GM23248 (cell line): ENCODE results near the gene TRIO. TPM values are rescaled to one million over a fixed set of nuclear protein-coding genes. Genes with fewer than 3 reads are reported as not detected.
A peak's percentile ranks its signal among the peaks of the same experiment; 100 is the strongest.

Experiments
- DNase-seq: peaks from one replicate; pipeline ENCODE4 v3.0.0-alpha.2; 2015
- H2AFZ ChIP-seq: fragments of 200-600 bp; sonication (generic); 2 replicates; pipeline ENCODE4 v1.6.1; 2016; ENCODE audit warnings: antibody characterized with exemption
- H3F3A ChIP-seq: fragments of 200-600 bp; sonication (generic); 2 replicates; pipeline ENCODE4 v1.6.1; 2016; ENCODE audit warnings: mild to moderate bottlenecking, antibody characterized with exemption, mixed run types; ENCODE audit not compliant: insufficient read depth
- H3K27ac ChIP-seq: fragments of 200-600 bp; sonication (generic); 2 replicates; pipeline ENCODE4 v1.5.1; 2016; ENCODE audit warnings: mild to moderate bottlenecking
- H3K27me3 ChIP-seq: fragments of 200-600 bp; sonication (generic); replicated peaks from 2 replicates; pipeline ENCODE4 v1.6.1; 2016; ENCODE audit warnings: mild to moderate bottlenecking; ENCODE audit not compliant: insufficient read depth
- H3K36me3 ChIP-seq: fragments of 200-600 bp; sonication (generic); 2 replicates; pipeline ENCODE4 v1.6.1; 2016; ENCODE audit warnings: low read depth, mild to moderate bottlenecking
- H3K4me1 ChIP-seq: fragments of 200-600 bp; sonication (generic); 2 replicates; pipeline ENCODE4 v1.6.1; 2016; ENCODE audit warnings: mild to moderate bottlenecking; ENCODE audit not compliant: insufficient read depth
- H3K4me2 ChIP-seq: fragments of 200-600 bp; sonication (generic); one replicate; pipeline ENCODE4 v1.6.1; 2016; ENCODE audit warnings: mild to moderate bottlenecking; ENCODE audit not compliant: unreplicated experiment
- H3K4me3 ChIP-seq: fragments of 200-600 bp; sonication (generic); 2 replicates; pipeline ENCODE4 v1.5.1; 2016; ENCODE audit warnings: mild to moderate bottlenecking
- H3K79me2 ChIP-seq: fragments of 200-600 bp; sonication (generic); 2 replicates; pipeline ENCODE4 v1.6.1; 2016; ENCODE audit warnings: mild to moderate bottlenecking; ENCODE audit not compliant: insufficient read depth
- H3K9ac ChIP-seq: fragments of 200-600 bp; sonication (generic); 2 replicates; pipeline ENCODE4 v1.6.1; 2016; ENCODE audit warnings: mild to moderate bottlenecking
- H3K9me2 ChIP-seq: fragments of 200-600 bp; sonication (generic); 2 replicates; pipeline ENCODE4 v1.6.1; 2016; ENCODE audit warnings: mixed run types, mild to moderate bottlenecking, moderate library complexity; ENCODE audit not compliant: insufficient read depth
- H3K9me3 ChIP-seq: fragments of 200-600 bp; sonication (generic); one replicate; pipeline ENCODE4 v1.6.1; 2017; ENCODE audit warnings: low read depth
- H4K20me1 ChIP-seq: fragments of 200-600 bp; sonication (generic); 2 replicates; pipeline ENCODE4 v1.6.0; 2016; ENCODE audit not compliant: insufficient read depth
- EZH2 ChIP-seq: fragments of 200-600 bp; sonication (generic); IDR thresholded peaks from 2 replicates; pipeline ENCODE4 v1.6.1; 2018; ENCODE audit warnings: antibody characterized with exemption, mild to moderate bottlenecking; ENCODE audit not compliant: insufficient read depth, poor library complexity, severe bottlenecking
- EZH2phosphoT487 ChIP-seq: fragments of 200-600 bp; sonication (generic); IDR thresholded peaks from 2 replicates; pipeline ENCODE4 v1.6.1; 2018; ENCODE audit warnings: antibody characterized with exemption, moderate library complexity, mild to moderate bottlenecking, low read depth; ENCODE audit not compliant: insufficient read depth
- WGBS, 2 experiments: methylation state at CpG; one replicate each; pipeline ENCODE4 v1.1.6; 2015 to 2017; ENCODE audit warnings: low lambda C conversion rate in 2 of 2, low coverage in 1 of 2; ENCODE audit errors: missing lambda C conversion rate in 2 of 2; 5-methylcytosine and 5-hydroxymethylcytosine counted together
- in situ Hi-C: fragments of 300-500 bp; cut with MboI; formaldehyde crosslinking; loops from 2 replicates; pipeline ENCODE4 v1.15.0; 2020
- polyA plus RNA-seq: library from polyadenylated mRNA; unstranded; fragments of >200 nt; fragmentation: Nextera tagmentation; extraction: Ambion mirVana; gene quantifications from 2 replicates; pipeline ENCODE4 v1.2.1, GENCODE V29; 2016
- total RNA-seq: library from RNA; depleted of rRNA; stranded (reverse); fragments of >200 nt; shearing (Covaris generic); gene quantifications from 2 replicates; pipeline ENCODE4 v1.2.3, GENCODE V29; 2014

TRIO gene
- total and polyA plus RNA-seq, 2 experiments from 2014 or later, result 28.1 to 198 TPM

GRCh38 chr5:14239951-14240350, 96.8 kb downstream of the TRIO start:
- Histone ChIP-seq H3K4me2 (peak overlapping the region; percentile 54), H3K9me2 (no peaks in the 10 kb centered on the region), H3K79me2 (peaks cover 100% of the 10 kb centered on the region), H3K36me3 (no peaks in the 10 kb centered on the region), H3K9ac (no peak overlapping the region), H3K4me3 (no peak overlapping the region), H3F3A (peaks cover 90% of the 10 kb centered on the region), H3K27me3 (no peaks in the 10 kb centered on the region), H3K9me3 (no peaks in the 10 kb centered on the region), H3K27ac (peak overlapping the region; percentile 52), H3K4me1 (peaks cover 83% of the 10 kb centered on the region), H4K20me1 (peaks cover 41% of the 10 kb centered on the region), H2AFZ (no peak overlapping the region)
- 67 to 69% methylated on average over 2 of the region's 2 CpGs for WGBS, 2 experiments
- TF ChIP-seq EZH2phosphoT487 (no peak), EZH2 (no peak)
- in situ Hi-C loops, result no loop called here
- no peak for DNase-seq

- Histone ChIP-seq H3K4me2 (peak overlapping the region; percentile 54), H3K9me3 (no peaks in the 10 kb centered on the region), H3F3A (peaks cover 90% of the 10 kb centered on the region), H3K4me1 (peaks cover 83% of the 10 kb centered on the region), H3K36me3 (no peaks in the 10 kb centered on the region), H3K9ac (no peak overlapping the region), H3K79me2 (peaks cover 100% of the 10 kb centered on the region), H3K4me3 (no peak overlapping the region), H4K20me1 (peaks cover 41% of the 10 kb centered on the region), H3K27me3 (no peaks in the 10 kb centered on the region), H3K9me2 (no peaks in the 10 kb centered on the region), H2AFZ (no peak overlapping the region), H3K27ac (peak overlapping the region; percentile 52)
- peak; percentile 62 for DNase-seq
- in situ Hi-C loops, result no loop called here
- TF ChIP-seq EZH2phosphoT487, result no peak
- no peak for TF ChIP-seq EZH2
- WGBS, 2 experiments, result 30 to 39% methylated on average over 2 of the region's 2 CpGs
These were observed 97.2 kb downstream of the TRIO start for GRCh38 chr5:14240359-14240758.

GRCh38 chr5:14241141-14241540, 98.0 kb downstream of the TRIO start:
- TF ChIP-seq EZH2phosphoT487 (no peak), EZH2 (no peak)
- Histone ChIP-seq H3K4me3 (peak overlapping the region; percentile 20), H3K9ac (no peak overlapping the region), H3K4me2 (peak overlapping the region; percentile 54), H4K20me1 (peaks cover 41% of the 10 kb centered on the region), H3K36me3 (no peaks in the 10 kb centered on the region), H3K9me3 (no peaks in the 10 kb centered on the region), H3K4me1 (peaks cover 79% of the 10 kb centered on the region), H2AFZ (no peak overlapping the region), H3K79me2 (peaks cover 100% of the 10 kb centered on the region), H3F3A (peaks cover 93% of the 10 kb centered on the region), H3K9me2 (no peaks in the 10 kb centered on the region), H3K27me3 (no peaks in the 10 kb centered on the region), H3K27ac (peak overlapping the region; percentile 52)
- 4 to 7% methylated on average over 1 of the region's 1 CpG for WGBS, 2 experiments
- no peak for DNase-seq
- in situ Hi-C loops, result no loop called here

GRCh38 chr5:14242447-14242846, 99.3 kb downstream of the TRIO start:
- no peak for DNase-seq
- TF ChIP-seq EZH2phosphoT487 (no peak), EZH2 (no peak)
- in situ Hi-C loops, result no loop called here
- H3F3A ChIP-seq, result peaks cover 88% of the 10 kb centered on the region
- no peaks in the 10 kb centered on the region for H3K9me2 ChIP-seq
- no peak overlapping the region; the same call in 1 of the 2 replicates for H3K27ac ChIP-seq
- no peak overlapping the region for H3K9ac ChIP-seq
- H3K9me3 ChIP-seq, result no peaks in the 10 kb centered on the region
- peaks cover 67% of the 10 kb centered on the region for H3K4me1 ChIP-seq
- no peaks in the 10 kb centered on the region for H3K36me3 ChIP-seq
- H2AFZ ChIP-seq, result no peak overlapping the region
- 95 to 97% methylated on average over 6 of the region's 6 CpGs for WGBS, 2 experiments
- H3K79me2 ChIP-seq, result peaks cover 100% of the 10 kb centered on the region
- H3K27me3 ChIP-seq, result no peaks in the 10 kb centered on the region
- H3K4me2 ChIP-seq, result no peak overlapping the region
- peaks cover 43% of the 10 kb centered on the region for H4K20me1 ChIP-seq
- H3K4me3 ChIP-seq, result no peak overlapping the region
